GM18502 (cell line): ENCODE data around the gene KYNU.
"Not testable (repeated sequence)": the region's sequence is repeated elsewhere in the genome, so short reads cannot be mapped to it uniquely, and the experiment has no call there.

ENCODE experiments used
- ATAC-seq: cut with Tn5 transposase; IDR thresholded peaks from one replicate; pipeline ENCODE4 v1.9.1; 2021; ENCODE audit warnings: mild to moderate bottlenecking; ENCODE audit not compliant: unreplicated experiment, poor library complexity

Gene KYNU

DNA sequence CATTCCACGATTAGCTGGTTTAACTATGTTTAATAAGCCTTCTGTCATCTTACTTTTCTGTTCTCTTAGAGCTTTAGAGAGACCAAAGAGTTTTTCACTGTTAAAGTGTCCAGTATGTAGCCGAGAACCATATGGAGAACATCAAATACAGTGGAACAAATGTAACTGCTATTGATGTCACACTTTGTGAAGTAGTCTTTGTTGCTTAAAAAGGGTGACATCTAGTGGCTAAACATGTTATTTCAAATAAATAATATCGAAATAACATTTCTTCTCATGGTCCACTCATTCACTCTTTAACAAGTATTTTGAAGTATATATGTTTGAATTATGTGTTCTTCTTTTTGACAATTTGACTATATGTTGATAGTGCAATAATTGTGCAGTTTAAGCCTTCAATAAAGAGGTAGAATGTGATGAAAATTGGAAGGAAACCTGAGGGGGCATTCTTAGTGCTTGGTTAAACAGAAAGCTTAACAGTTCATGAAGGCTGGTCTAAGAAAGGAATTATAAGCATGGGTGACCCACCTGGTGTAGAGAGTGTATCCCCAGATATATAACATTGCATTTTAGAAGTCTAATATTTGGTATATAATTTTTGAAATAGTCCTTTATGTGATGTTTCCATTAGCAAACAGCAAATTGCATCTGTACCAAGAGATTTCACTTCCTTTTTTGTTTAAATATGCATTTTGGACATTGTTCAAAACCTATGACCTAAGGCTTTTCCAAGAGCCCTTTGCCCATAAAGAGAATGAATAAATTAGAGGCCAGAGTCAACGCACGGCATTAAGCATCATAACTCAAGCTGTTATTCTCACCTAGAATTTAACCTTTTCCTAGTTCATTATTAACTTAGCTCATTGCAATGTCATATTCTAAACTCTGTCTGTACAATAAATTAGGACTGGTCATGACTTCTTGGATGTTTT is 112.1 kb downstream of the KYNU start:
- ATAC-seq = peak; percentile 81

DNA sequence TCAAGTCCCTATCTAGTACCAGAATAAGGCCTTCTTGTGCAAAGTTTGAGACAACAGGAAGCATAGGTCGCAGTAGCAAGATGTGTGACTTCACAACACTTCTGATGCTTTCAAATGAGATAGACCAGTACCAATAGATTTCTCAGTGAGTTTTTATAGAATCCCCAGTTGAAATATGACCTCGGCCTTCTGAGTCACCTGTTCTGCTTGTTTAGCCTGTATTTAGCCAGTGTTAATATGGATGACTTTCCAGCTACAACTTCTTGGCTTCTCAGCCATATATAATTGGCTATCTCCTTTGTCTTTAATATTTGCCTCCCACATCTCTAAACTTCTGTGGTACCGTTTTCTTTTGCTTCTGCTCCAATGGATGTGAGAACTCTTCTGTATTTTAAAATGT is 113.8 kb downstream of the KYNU start:
- ATAC-seq = no peak

DNA sequence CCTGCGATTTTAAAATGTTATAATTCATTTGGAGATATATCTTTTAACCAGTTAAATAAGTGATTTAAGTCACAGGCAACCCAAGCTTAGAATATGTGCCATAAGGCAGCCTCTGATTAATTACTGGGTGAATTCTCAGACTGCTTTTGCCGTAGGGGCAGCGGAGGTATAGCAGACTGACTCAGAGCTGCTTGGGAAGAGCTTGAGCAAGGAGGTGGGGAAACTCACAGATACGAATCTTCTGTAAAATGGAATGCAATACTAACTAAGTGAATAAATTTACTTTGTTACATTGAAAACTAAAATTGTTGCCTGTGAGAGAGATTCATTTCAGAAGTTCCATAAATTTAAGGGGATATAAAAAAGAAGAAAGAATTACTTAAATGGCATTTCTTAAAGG is 115.4 kb downstream of the KYNU start:
- ATAC-seq = no peak

DNA sequence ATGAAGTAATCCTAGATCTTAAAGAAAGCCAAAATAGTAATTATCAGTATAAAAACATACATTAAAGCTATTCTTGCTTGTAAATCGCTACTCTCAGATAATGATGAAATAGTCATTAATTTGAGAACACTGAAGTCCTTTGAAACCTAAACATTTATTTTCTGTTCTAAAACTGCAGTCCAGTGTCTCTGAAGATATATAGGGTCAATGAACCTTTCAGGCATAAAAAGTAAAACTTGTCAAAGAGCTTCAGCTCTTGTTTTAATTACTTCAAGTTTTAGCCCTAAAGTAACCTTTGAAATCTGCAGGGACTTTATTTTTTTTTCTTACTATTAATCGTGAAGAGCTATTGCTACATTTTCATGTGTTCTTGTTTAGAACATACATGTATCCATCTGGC is 116.3 kb downstream of the KYNU start:
- no peak for ATAC-seq

DNA sequence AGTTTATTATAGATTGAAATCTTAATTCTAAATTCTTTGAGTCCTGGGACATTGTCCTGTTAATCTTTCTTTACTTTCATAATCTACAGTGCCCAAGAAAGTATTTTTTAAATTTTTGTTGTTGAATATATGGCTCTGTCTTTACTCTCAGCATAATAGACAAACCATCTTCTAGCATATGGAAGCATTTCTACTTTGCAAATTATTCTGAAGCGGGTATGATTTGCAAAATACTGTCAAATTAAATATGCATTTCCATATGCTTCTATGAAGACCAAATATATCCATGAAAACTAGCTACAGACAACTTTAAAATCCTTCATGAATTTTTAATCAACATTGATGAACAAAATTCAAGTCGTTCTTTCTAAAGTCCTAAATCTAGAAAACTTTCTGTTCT is 117.2 kb downstream of the KYNU start:
- no peak for ATAC-seq

DNA sequence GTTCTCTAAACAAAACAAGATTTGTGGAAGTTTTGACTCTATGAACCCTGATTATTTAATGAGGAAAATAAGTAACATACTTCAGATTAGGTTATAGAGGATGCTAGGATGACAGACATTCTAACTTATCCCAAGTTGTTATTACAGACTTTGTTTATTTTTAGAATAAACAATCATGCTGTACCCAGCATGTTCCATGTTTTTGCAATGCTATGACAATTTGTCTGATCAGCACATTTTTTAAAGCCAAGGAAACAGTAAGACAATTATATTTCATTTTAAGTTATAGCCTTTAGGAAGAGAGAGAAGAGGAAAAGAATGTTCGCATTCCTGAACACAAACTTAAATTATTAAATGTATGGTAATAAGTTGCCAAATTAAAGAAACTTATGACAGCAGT is 119.8 kb downstream of the KYNU start:
- ATAC-seq = no peak

DNA sequence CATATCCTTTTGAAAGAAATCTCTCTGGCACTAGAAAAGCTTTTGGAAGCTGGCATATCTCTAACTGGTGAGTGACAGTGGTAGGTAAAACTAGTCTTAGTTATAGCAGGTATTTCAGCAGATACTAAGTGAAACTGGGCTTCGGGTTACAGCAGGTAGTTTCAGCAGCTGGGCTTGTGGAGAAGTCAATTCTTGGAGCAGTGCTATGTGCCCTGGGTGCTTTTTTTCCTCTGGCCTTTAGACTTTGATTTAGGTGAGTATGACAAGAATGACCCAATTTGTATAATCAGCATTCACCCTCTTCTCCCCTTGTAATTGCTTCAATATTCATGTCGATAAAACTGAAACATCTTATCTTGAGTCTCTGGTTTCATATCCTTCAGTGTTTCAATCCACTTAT is 123.1 kb downstream of the KYNU start:
- no peak for ATAC-seq

DNA sequence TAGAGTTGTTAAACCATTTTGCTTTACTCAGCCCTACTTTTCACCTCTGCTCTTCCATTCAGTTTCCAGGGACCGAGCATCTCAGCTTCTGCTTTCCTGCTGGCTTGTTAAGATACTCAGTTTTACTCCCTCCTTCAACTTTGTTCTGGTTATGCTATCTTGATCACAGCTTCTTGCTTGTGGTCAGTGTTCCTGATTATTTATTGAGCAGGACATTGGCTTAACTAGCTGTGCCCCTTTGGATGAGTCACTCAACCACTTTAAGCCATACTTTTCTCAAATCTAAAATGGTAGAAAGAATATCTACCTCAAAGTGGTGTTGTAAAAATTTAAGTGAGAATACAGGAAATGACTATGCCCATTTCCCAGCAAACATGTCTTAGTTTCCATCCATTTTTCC is 124.0 kb downstream of the KYNU start:
- no peak for ATAC-seq

DNA sequence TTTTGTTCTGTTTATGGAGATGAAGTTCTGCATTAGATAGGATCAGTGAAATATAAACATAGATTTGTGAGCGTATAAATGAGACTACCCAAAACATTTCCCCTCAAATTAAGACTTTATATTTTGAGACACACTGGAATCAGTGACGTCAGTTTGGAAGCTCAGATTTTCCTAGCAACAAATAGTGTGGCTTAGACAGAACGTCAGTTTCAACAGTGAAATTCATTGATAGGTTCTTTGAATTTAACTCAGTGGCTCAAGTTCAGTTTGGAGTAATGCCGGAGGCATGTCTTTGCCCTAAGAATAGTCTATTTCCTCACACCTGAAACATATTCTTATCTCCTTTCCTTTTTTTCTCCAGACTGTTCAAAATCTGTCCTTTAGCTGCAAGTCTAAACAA is 138.2 kb downstream of the KYNU start:
- ATAC-seq = no peak

DNA sequence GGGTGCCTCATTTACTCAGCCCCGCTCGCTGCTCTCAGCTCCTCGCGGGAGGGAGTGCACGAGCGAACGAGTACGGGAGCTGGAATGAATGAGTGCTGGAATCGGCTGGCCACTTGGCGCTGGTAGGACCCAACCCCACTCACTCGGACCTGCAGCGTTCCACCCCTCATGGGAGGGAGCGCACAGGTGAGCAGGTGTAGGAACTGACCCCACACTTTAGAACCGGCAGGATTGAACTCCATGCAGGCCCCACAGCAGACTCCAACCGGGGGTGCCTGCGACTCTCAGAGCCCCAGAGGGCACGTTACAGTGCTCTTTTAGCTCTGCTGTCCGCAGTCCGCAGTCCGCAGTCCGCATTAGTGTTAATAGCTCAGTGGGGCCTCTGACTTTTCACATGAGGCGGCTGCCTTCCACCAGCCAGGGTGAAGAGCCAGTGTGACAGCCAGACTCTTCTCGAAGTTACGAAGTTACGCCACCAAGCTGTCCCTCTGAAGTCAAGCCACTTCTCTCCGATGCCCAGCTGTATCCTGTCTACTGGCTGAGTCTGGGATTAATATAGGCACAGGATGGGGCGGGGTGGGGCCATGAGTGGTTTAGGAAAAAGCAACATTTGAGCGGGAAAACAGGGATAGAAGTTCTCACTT is 149.1 kb downstream of the KYNU start:
- ATAC-seq = no peak

DNA sequence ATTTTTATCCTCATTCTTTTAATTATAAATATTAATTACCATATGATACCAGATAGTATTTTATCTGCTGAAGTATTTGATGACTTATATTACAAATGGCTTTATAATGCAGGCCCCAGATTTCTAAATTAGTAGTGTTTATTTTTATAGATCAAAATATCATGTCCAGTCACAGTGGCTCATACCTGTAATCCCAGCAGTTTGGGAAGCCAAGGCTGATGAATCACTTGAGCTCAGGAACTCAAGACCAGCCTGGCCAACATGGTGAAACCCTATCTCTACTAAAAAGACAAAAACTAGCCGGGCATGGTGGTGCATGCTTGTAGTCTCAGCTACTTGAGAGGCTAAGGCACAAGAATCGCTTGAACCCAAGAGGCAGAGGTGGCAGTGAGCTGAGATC is 151.7 kb downstream of the KYNU start:
- no peak for ATAC-seq

DNA sequence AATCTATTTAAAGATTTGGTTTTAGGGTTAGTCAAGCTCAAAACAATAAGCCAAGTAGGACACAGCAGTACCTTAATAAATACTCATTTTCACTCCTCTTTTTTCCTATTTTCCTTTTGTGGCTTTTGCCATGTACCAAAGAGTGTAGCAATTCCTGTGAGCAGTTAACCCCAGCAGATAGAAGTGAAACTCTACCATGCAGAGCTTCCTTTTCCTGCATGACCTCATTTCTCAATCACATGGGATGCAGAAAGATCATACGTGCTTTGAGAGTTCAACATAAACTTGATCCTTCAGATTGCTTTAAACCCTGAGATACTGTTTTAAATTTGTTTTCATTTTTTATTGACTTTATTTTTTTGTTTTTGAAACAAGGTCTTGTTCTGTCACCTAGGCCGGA is 152.7 kb downstream of the KYNU start:
- ATAC-seq = peak; percentile 60

DNA sequence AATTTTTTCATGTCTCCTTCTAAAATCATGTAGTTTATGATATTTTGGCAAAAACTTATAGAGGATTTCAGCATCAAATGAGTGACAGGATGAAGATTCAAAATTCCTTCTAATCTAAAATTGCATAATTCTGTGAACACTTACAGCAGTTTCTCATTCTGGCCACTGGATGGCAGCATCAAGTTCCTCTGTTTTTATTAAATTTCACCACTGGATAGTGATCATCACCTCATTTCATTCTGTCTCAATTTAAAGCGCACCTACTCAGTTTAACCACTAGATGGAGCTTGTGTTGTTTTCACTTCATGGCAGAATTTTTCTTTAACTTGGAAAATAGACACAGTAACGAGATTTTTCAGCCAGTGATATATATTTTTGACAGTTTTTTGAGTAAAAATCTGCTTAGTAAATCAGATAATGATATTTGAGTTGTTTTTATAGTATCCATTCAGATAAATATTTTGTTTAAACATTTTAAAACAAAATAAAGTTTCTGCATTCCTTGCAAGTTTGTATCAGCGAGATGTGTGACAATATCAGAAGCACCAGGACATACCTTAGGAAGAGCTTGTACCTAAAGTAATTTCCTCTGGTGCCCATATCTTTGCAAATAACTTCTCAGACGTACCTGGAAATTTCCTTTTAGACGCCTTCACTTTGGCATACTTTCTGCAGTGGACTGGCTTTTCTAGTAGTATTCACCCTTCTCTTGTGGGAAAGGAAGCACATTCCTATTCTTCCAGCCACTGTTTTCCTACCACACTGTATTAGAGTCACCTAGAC is 157.0 kb downstream of the KYNU start:
- peak; percentile 84 for ATAC-seq

DNA sequence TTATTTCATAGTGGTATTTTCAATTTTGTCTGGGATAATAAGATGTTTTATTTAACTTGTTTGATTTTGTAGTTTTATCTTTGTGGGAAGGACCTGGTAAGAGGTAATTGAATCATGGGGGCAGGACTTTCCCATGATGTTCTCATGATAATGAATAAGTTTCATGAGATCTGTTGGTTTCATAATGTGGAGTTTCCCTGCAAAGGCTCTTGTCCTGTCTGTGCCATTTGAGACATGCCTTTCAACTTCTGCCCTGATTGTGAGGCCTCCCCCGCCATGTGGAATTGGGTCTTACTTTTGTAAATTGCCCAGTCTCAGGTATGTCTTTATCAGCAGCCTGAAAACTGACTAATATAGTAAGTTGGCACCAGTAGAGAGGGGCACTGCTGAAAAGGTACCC is 174.0 kb downstream of the KYNU start:
- ATAC-seq = no peak

DNA sequence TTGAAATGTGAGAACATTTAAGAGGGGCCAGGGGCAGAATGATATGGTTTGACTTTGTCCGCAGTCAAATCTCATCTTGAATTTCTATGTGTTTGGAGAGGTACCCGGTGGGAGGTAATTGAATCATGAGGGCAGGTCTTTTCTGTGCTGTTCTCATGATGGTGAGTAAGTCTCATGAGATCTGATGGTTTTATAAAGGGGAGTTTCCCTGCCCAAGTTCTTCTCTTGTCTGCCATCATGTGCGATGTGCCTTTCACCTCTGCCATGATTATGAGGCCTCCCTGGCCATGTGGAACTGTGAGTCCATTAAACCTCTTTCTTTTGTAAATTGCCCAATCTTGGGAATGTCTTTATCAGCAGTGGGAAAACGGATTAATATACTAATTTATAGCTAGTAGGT is 176.0 kb downstream of the KYNU start:
- ATAC-seq = not testable (repeated sequence)

DNA sequence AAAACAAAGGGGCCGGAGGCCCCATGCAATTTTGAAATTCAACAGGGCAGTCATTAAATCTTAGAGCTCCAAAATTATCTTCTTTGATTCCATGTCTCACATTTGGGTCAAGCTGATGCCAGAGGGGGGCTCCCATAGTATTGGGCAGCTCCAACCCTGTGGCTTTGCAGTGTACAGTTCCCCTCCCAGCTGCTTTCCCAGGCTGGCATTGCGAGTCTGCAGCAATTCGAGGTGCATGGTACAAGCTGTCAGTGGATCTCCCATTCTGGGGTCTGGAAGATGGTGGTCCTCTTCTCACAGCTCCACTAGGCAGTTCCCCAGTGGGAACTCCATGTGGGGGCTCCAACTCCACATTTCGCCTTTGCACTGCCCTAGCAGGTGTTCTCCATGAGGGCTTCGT is 179.1 kb downstream of the KYNU start:
- ATAC-seq = no peak

DNA sequence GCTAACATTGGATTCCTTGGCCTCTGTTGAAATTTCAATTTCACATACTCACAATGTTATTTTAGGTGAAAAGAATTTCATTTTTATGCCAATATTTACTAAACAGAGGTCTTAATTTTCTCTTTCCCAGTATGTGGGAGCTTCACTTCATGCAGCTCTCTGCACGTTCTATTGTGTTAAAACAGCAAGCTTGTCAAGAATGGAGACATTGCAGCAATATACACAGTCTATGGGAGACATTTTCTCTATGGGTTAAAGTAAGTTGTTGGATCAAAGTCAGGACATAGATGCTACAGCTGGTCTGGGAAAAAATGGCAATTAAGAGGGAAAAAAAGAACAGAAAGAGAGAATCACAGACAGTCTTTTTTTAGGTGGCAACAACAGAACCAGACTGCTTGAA is 181.4 kb downstream of the KYNU start:
- no peak for ATAC-seq

DNA sequence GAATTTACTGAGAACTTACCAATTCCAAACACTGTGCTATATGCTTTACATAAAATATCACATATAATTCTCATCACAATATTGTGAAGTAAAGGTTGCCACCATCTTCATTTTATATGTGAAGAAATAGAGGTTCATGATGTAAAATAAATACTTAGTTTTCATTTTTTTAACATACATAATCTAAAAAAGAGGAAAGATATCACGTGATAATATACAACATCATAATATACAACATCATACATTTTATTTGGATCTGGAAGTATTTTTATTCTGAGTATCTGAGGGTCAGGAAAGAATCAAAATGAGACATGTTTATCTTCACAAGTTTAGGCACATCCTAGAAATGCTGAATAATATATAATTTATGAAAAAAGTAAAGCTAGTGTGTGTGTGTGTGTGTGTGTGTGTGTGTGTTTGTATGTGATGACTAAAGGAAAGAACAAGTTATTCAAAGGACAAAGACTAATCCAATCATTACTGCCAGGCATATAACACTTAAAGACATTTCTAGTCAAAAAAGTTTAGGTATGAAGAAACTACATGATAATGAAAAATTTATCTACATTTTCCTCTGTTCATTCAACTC is 186.2 kb downstream of the KYNU start:
- ATAC-seq = no peak

DNA sequence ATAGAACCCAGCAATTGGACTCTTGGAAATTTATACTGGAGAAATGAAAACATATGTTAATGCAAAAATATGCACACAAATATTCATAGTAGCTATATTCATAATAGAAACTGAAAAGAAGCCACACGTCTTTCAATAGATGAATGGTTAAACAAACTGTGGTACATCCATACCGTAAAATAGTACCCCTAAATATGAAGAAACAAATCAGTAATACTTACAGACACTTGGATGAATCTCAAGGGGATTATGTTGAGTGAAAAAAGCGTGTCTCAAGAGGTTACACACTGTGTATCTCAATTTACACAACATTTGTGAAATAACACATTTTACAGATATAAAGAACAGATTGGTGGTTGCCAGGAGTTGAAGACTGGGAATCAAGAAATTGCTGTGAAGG is 190.6 kb downstream of the KYNU start:
- no peak for ATAC-seq

DNA sequence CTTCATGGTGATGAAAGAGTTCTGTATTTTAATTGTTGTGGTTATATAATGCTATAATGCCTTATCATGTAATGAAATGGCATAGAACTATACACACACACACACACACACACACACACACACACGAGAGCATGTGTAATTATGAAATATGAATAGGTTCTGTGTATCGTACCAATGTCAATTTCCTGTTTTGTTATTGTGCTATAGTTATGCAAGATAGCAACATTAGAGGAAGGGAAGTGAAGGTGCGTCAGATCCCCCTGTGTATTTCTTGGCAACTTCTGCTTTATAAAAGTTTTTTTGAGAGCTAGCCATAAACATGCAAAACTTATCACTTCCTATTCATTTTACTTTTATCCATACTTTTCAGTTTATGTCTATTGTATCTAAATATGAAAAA is 191.0 kb downstream of the KYNU start:
- no peak for ATAC-seq

DNA sequence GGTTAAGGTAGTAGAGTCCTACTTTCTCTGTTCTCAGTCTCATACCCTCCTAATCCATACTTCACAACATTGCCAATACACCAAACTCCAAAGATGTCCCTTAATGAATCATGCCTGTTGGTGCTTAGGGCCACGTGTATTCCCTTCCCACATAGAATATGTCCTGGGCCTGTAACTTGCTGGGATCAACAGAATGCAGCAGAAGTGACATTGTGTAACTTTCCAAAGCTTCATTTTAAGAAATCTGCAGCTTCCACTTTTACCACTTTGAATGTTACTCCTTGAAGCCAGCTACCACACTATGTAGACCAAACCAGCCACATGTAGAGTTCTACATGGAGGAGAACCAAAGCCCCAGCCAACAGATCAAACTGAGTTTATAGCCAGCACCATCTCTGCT is 193.2 kb downstream of the KYNU start:
- ATAC-seq = no peak
